HG03457 (cell line): Measurements from ENCODE around the gene SLC9B2.
"Not testable (repeated sequence)": the region's sequence is repeated elsewhere in the genome, so short reads cannot be mapped to it uniquely, and the experiment has no call there.

Source experiments
- ATAC-seq: cut with Tn5 transposase; IDR thresholded peaks from one replicate; pipeline ENCODE4 v1.9.1; 2021; ENCODE audit warnings: moderate number of reproducible peaks; ENCODE audit not compliant: unreplicated experiment

Gene SLC9B2

GRCh38 chr4:103021120-103021519 is 55.4 kb downstream of the SLC9B2 start:
- ATAC-seq, result no peak

GRCh38 chr4:103019308-103020124 is 57.0 kb downstream of the SLC9B2 start, which contains the start of gene SLC9B1:
Gene SLC9B1, minus strand, starts transcription at chr4:103019705. Its CDS starts 27,994 bp downstream, at chr4:102991711.
- peak; percentile 98 for ATAC-seq

GRCh38 chr4:103018391-103019307 is 57.9 kb downstream of the SLC9B2 start:
- ATAC-seq, result no peak

- no peak for ATAC-seq
Observed at GRCh38 chr4:103012551-103012950, 64.0 kb downstream of the SLC9B2 start.

GRCh38 chr4:103012060-103012459 is 64.5 kb downstream of the SLC9B2 start:
- ATAC-seq, result no peak

GRCh38 chr4:103011378-103012025 is 65.1 kb downstream of the SLC9B2 start:
- ATAC-seq, result no peak

GRCh38 chr4:103010804-103011203 is 65.8 kb downstream of the SLC9B2 start:
- ATAC-seq, result no peak

GRCh38 chr4:103008875-103009729 is 67.5 kb downstream of the SLC9B2 start:
- no peak for ATAC-seq

- ATAC-seq, result no peak
Observed at GRCh38 chr4:103002551-103002950, 74.0 kb downstream of the SLC9B2 start.

- ATAC-seq, result no peak
Observed at GRCh38 chr4:102994803-102995202, 81.8 kb downstream of the SLC9B2 start.

GRCh38 chr4:102993985-102994384 is 82.6 kb downstream of the SLC9B2 start:
- not testable (repeated sequence) for ATAC-seq

- no peak for ATAC-seq
Observed at GRCh38 chr4:102988429-102989020, 88.0 kb downstream of the SLC9B2 start.

GRCh38 chr4:102981005-102981404 is 95.6 kb downstream of the SLC9B2 start:
- ATAC-seq, result no peak
